PFSK-1 (cell line): ENCODE results near the gene PTPRK.

Experiments
- FOXP2 ChIP-seq: optimal IDR thresholded peaks from 2 replicates; pipeline ENCODE3; 2011; ENCODE audit warnings: borderline replicate concordance, control low read depth, inconsistent platforms; ENCODE audit not compliant: insufficient read depth; ENCODE audit errors: extremely low read length, extremely low read depth
- POLR2AphosphoS5 ChIP-seq: IDR thresholded peaks from 2 replicates; pipeline ENCODE4 v1.6.1; 2012; ENCODE audit warnings: low read depth, mild to moderate bottlenecking, control low read depth, low read length, moderate library complexity
- SIN3A ChIP-seq: IDR thresholded peaks from 2 replicates; pipeline ENCODE4 v1.6.1; 2012; ENCODE audit warnings: mild to moderate bottlenecking, low read length, moderate library complexity, borderline replicate concordance; ENCODE audit not compliant: insufficient read depth
- TAF1 ChIP-seq: IDR thresholded peaks from 2 replicates; pipeline ENCODE4 v1.6.1; 2012; ENCODE audit warnings: low read length, control low read depth, borderline replicate concordance; ENCODE audit not compliant: insufficient read depth
- TF ChIP-seq, protein P1 (sequence below), 2 experiments: IDR thresholded peaks; 2 replicates each; pipeline versions ENCODE4 v1.6.1 to v1.8.0; 2011 to 2012; ENCODE audit warnings: low read depth in 2 of 2, low read length in 2 of 2, control low read depth in 1 of 2, inconsistent platforms in 1 of 2, mild to moderate bottlenecking in 1 of 2, moderate library complexity in 1 of 2; ENCODE audit not compliant: insufficient read depth in 1 of 2

Gene PTPRK

DNA sequence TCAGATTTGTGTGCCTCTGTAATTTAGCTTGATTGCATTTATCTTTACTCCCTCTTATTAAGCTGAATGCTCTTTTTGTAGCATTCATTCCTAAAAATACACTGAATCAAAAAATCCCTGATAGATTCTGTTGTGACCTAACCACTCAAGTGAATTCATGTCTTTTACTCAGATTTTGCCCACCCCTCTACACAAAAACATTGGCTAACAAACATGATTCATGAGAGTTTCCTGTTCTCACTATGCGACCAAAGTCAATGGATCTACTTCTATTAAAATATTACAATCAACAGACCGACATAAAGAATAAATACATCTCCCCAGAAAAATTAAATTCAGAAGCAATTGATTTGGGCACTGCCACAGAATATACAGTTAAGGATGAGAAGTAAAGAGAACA lies 520.0 kb downstream of the PTPRK start:
- no peak for TF ChIP-seq FOXP2
- no peak for TF ChIP-seq POLR2AphosphoS5
- no peak for TF ChIP-seq SIN3A
- no peak for TF ChIP-seq TAF1
- TF ChIP-seq, protein P1, sequence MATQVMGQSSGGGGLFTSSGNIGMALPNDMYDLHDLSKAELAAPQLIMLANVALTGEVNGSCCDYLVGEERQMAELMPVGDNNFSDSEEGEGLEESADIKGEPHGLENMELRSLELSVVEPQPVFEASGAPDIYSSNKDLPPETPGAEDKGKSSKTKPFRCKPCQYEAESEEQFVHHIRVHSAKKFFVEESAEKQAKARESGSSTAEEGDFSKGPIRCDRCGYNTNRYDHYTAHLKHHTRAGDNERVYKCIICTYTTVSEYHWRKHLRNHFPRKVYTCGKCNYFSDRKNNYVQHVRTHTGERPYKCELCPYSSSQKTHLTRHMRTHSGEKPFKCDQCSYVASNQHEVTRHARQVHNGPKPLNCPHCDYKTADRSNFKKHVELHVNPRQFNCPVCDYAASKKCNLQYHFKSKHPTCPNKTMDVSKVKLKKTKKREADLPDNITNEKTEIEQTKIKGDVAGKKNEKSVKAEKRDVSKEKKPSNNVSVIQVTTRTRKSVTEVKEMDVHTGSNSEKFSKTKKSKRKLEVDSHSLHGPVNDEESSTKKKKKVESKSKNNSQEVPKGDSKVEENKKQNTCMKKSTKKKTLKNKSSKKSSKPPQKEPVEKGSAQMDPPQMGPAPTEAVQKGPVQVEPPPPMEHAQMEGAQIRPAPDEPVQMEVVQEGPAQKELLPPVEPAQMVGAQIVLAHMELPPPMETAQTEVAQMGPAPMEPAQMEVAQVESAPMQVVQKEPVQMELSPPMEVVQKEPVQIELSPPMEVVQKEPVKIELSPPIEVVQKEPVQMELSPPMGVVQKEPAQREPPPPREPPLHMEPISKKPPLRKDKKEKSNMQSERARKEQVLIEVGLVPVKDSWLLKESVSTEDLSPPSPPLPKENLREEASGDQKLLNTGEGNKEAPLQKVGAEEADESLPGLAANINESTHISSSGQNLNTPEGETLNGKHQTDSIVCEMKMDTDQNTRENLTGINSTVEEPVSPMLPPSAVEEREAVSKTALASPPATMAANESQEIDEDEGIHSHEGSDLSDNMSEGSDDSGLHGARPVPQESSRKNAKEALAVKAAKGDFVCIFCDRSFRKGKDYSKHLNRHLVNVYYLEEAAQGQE (IDR thresholded peaks at IDR 0.05; ENCODE audit: insufficient read depth in 1 of 2, low read depth in 2 of 2, low read length in 2 of 2), result no peak

DNA sequence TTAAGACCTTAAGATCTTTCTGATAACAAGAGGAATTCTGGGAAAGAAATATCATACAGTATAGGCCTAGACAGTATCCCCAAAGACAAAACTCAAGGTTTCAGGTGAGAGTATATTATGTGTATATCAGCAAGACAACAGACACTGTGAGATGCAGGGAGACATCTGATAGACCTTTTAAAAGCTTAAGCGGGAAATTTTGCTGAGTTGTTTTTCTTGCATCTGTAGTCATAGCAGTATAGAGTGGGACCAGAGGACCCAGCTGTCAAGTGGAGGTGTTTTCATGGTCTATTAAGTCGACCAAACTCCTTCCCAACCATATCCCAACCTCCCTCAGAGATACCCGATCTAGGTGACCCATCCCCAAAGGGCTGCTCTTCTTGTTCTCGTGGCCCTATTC lies 521.4 kb downstream of the PTPRK start:
- TF ChIP-seq POLR2AphosphoS5, result no peak
- no peak for TF ChIP-seq TAF1
- TF ChIP-seq FOXP2, result no peak
- TF ChIP-seq, protein P1 (IDR thresholded peaks at IDR 0.05; ENCODE audit: insufficient read depth in 1 of 2, low read depth in 2 of 2, low read length in 2 of 2), result no peak
- TF ChIP-seq SIN3A, result no peak

GRCh38 chr6:127997496-127998164 lies 522.8 kb downstream of the PTPRK start:
- TF ChIP-seq TAF1 (no peak), POLR2AphosphoS5 (no peak), SIN3A (no peak), FOXP2 (no peak)
- TF ChIP-seq, protein P1 (IDR thresholded peaks at IDR 0.05; ENCODE audit: insufficient read depth in 1 of 2, low read depth in 2 of 2, low read length in 2 of 2), result no peak

GRCh38 chr6:127996925-127997324 lies 523.5 kb downstream of the PTPRK start:
- TF ChIP-seq SIN3A (no peak), TAF1 (no peak), POLR2AphosphoS5 (no peak), FOXP2 (no peak)

DNA sequence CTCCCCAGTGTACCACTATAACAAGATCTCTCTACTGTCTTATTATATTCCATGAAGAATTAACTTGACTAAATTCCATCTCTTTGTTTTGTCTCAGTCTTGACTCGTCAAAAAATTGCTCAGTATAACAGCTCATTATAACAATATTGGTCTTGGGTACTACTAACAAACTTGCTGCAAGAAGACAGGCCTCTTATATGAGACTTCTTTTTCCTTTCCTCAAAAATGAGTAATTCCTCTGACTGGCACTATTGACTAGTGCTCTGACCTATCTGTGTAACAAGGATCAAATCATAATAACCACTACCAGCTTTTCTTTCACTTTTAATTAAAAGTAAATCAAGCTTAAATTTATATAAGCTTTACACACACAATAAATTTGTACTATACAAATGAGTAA lies 528.3 kb downstream of the PTPRK start:
- TF ChIP-seq FOXP2, result no peak
- TF ChIP-seq, protein P1 (IDR thresholded peaks at IDR 0.05; ENCODE audit: insufficient read depth in 1 of 2, low read depth in 2 of 2, low read length in 2 of 2), result no peak
- TF ChIP-seq SIN3A, result no peak
- TF ChIP-seq TAF1, result no peak
- TF ChIP-seq POLR2AphosphoS5, result no peak
